ACHN (cell line): Measurements from ENCODE around the gene APOBEC3B.
"Not testable (repeated sequence)": the region's sequence is repeated elsewhere in the genome, so short reads cannot be mapped to it uniquely, and the experiment has no call there.

ENCODE experiments used
- DNase-seq: peaks from one replicate; pipeline ENCODE4 v3.0.0-alpha.2; 2015
- in situ Hi-C: cut with HindIII; loops from 2 replicates; pipeline ENCODE4 v1.10.0; 2017; ENCODE audit warnings: low sequenced_read_pairs, low pct_ligation_motif_present, low pct_unique_long_range_greater_than_20kb

APOBEC3B gene

DNA sequence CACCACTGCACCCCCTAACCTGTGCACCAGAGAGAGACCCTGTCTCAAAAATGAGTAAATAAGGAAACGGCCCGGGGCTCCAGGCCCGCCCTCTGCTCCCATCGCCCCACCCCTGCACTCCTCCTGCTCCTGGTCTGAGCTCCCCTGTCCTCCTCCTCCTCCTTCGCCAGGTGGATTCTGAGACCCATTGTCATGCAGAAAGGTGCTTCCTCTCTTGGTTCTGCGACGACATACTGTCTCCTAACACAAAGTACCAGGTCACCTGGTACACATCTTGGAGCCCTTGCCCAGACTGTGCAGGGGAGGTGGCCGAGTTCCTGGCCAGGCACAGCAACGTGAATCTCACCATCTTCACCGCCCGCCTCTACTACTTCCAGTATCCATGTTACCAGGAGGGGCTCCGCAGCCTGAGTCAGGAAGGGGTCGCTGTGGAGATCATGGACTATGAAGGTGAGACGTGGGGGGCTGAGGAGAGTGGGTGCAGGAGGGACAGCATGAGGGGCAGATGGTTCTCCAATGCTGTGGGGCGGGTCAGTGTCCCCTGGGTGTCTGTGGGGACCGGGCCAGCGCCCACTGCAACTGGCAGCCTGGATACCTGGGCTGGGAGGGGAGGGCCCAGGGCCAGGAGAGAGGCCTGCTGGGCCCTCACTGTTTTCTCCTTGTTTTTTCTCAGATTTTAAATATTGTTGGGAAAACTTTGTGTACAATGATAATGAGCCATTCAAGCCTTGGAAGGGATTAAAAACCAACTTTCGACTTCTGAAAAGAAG is 35.6 kb downstream of the APOBEC3B start:
- in situ Hi-C loops, result no loop called here
- no peak for DNase-seq

DNA sequence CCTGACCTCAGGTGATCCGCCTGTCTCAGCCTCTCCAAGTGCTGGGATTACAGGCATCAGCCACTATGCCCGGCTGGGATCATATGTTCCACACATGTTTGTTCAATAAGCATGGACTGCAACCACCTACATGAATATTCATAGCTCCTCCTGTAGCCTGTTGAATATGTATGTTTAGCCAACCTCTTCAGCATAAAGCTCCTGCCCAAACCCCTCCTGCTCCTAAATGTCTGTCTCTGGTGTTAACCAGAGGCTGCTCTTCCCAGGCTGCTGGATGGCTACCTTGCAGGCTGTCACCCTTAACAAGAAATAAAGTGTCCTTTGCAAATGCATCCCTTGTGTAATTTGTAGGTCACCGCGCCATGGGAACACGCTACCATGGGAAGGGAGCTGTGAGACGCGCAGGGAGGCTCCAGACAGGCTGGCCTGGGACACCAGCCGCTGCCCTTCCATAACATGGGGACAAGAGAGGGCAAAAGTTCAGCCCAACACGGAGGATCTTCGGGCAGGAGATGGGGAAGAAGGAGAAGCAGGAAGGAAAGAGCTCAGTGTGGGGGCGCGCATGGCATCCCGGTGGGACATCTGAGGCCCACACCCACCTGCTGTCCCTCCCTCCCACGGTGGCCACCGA is 38.0 kb downstream of the APOBEC3B start:
- in situ Hi-C loops, DNase-seq: not testable (repeated sequence)

- in situ Hi-C loops, result no loop called here
- no peak for DNase-seq
These were observed 39.6 kb downstream of the APOBEC3B start for GRCh38 chr22:39021552-39022250.

GRCh38 chr22:39024519-39025308 is 42.6 kb downstream of the APOBEC3B start:
- in situ Hi-C loops, result no loop called here
- no peak for DNase-seq

DNA sequence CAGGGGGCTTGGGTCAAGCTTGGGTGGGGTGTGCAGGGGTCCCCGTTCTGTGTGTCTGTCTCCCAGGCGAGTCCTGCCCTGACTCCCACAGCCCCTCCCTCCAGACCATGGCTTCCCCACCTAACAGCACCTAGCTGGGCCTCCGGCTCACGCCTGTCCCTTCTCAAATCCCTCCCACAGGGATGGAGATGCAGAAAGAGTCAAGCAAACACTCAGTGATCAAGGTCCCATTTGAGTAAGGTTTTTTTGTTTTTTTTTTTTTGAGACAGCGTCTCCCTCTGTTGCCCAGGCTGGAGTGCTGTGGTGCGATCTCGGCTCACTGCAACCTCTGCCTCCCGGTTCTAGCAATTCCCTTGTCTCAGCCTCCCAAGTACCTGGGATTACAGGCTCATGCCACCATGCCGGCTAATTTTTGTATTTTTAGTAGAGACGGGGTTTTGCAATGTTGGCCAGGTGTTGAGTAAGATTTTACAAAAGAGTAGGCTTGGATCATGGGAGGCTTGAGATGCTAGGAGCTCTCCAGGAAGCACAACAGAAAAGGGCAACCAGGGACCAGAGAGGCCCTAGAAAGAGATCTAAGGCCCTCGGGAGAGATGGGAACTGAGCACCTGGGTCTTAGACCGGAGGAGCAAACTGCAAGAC is 44.5 kb downstream of the APOBEC3B start:
- in situ Hi-C loops, result no loop called here
- no peak for DNase-seq

DNA sequence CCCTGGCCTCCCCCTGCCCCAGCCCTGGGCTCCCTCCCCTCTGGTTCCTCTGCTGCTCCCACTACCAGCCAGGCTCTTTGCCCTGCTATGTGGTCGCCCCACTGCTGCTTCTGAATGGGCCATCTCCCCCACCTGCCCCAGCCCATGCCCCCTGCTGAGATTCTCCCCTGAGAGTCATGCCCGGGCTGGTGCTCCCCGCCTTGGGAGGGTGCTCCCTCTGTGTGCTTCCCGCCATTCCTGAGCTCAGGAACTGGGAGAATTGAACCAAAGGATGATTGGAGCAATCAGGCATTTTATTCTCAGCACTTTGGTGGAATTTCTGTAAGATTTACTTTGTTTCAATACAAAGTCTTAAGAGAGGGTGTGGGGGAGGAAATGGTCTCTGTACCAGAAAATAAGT is 45.6 kb downstream of the APOBEC3B start:
- in situ Hi-C loops, result no loop called here
- DNase-seq, result no peak

- in situ Hi-C loops, result no loop called here
- no peak for DNase-seq
These were observed 46.1 kb downstream of the APOBEC3B start for GRCh38 chr22:39028281-39028680.

- no peak for DNase-seq
- in situ Hi-C loops, result no loop called here
These were observed 47.1 kb downstream of the APOBEC3B start for GRCh38 chr22:39029227-39029626.

DNA sequence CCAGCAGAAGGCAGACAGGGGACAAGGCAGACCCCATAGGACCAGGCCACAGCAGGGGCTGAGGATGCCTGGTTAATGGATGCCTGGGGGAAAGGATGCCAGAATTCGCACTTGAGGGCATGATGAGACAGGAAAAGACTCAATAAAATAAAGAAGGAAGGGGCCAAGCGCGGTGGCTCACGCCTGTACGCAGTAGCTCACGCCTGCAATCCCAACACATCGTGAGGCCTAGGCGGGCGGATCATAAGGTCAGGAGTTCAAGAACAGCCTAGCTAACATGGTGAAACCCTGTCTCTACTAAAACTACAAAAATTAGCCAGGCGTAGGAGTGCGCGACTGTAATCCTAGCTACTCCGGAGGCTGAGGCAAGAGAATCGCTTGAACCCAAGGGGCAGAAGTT is 48.6 kb downstream of the APOBEC3B start:
- in situ Hi-C loops, result no loop called here
- no peak for DNase-seq

- in situ Hi-C loops, result not testable (repeated sequence)
These were observed 49.5 kb downstream of the APOBEC3B start for GRCh38 chr22:39031434-39032295.

GRCh38 chr22:39037071-39037470 is 54.9 kb downstream of the APOBEC3B start:
- DNase-seq, in situ Hi-C loops: not testable (repeated sequence)

More at GRCh38 chr22:39031434-39032295, 49.5 kb downstream of the APOBEC3B start:
- DNase-seq, result not testable (repeated sequence)

GRCh38 chr22:39039306-39040126 is 57.4 kb downstream of the APOBEC3B start:
- DNase-seq, result no peak
- in situ Hi-C loops, result no loop called here

DNA sequence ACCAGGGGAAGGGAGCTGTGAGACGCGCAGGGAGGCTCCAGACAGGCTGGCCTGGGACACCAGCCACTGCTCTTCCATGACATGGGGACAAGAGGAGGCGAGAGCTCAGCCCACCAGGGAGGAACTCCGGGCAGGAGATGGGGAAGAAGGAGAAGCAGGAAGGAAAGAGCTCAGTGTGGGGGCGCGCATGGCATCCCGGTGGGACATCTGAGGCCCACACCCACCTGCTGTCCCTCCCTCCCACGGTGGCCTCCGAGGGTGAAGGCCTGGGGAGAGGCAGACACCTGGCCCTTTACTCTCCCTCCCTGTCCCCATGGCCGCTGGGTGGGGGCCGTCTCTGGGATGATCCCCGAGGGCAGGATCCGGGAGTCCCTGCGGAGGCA is 58.0 kb downstream of the APOBEC3B start:
- DNase-seq, in situ Hi-C loops: not testable (repeated sequence)

GRCh38 chr22:39040538-39041296 is 58.6 kb downstream of the APOBEC3B start, which contains the start of gene APOBEC3F:
TSS of gene APOBEC3F (plus strand) at chr22:39040864. CDS start at chr22:39040961, 97 bp downstream.
- peak; percentile 63 for DNase-seq
- in situ Hi-C loops, result not testable (repeated sequence)

- DNase-seq, result no peak
- in situ Hi-C loops, result no loop called here
These were observed 59.8 kb downstream of the APOBEC3B start for GRCh38 chr22:39041908-39042307.
